WI38 (cell line): ENCODE data around the gene ONECUT1.
"Not testable (repeated sequence)": the region's sequence is repeated elsewhere in the genome, so short reads cannot be mapped to it uniquely, and the experiment has no call there.

Experiments
- H3K4me3 ChIP-seq: 2 replicates; pipeline ENCODE4 v1.5.1; 2011; ENCODE audit warnings: low read depth, mild to moderate bottlenecking, control low read depth, low read length
- TF ChIP-seq, protein P1 (sequence below): IDR thresholded peaks from 2 replicates; pipeline ENCODE4 v1.5.1; 2012; ENCODE audit warnings: low read depth, mild to moderate bottlenecking, control low read depth, low read length

Gene ONECUT1

DNA sequence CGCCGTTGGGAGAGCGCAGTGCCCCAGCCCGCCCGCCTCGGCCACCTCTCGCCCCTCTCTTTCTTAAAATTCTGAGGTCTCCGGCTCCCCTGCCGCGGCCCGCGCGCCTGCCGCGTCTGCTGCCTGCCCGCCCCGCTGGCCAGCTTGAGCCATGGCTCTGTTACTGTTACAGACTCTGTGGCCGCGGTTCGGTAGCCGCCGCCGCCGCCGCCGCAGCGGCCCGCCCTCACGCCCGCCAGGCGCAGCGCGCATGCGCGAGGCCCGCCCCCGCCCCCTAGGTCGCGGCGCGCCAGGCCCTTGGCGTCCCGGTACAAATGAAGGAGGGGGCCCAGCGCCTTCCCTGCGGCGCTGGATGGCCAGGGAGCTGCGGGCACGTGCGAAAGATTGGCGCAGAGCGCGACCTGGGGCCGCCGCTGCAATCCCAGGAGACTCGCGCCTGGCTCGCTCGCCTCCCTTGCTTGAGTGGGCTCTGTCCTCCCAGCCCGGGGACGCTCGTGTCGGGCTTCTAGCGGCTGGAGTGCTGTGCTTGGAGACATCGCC lies at the start of gene ONECUT1:
Gene ONECUT1, minus strand, starts transcription at position 168 of the 540 bp plus-strand sequence. CDS start 452 bp downstream, outside the sequence.
- TF ChIP-seq, protein P1, sequence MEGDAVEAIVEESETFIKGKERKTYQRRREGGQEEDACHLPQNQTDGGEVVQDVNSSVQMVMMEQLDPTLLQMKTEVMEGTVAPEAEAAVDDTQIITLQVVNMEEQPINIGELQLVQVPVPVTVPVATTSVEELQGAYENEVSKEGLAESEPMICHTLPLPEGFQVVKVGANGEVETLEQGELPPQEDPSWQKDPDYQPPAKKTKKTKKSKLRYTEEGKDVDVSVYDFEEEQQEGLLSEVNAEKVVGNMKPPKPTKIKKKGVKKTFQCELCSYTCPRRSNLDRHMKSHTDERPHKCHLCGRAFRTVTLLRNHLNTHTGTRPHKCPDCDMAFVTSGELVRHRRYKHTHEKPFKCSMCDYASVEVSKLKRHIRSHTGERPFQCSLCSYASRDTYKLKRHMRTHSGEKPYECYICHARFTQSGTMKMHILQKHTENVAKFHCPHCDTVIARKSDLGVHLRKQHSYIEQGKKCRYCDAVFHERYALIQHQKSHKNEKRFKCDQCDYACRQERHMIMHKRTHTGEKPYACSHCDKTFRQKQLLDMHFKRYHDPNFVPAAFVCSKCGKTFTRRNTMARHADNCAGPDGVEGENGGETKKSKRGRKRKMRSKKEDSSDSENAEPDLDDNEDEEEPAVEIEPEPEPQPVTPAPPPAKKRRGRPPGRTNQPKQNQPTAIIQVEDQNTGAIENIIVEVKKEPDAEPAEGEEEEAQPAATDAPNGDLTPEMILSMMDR, result no peak
- H3K4me3 ChIP-seq, result peak within 1 kb of the TSS; percentile 53

DNA sequence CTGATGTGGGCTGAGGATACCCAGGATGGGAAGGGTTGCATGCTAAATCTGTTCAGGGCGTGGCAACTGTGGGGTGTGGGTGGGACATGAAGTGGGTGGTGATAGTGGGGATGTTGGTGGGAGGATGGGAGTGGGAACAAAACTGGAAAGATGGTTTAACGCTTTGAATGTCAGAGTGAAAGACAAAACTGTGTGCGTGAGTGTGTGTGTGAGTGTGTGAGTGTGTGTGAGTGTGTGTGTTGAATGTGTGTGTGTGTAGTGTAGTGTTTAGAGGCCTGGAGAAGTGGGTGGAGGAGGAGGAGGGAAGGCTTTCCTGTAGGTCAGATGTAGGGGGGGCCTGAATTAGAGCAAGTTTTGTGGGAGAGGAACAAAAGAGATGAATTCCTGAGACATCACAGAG lies 44.2 kb upstream of the ONECUT1 start:
- no peak overlapping the region for H3K4me3 ChIP-seq
- TF ChIP-seq, protein P1, result no peak

DNA sequence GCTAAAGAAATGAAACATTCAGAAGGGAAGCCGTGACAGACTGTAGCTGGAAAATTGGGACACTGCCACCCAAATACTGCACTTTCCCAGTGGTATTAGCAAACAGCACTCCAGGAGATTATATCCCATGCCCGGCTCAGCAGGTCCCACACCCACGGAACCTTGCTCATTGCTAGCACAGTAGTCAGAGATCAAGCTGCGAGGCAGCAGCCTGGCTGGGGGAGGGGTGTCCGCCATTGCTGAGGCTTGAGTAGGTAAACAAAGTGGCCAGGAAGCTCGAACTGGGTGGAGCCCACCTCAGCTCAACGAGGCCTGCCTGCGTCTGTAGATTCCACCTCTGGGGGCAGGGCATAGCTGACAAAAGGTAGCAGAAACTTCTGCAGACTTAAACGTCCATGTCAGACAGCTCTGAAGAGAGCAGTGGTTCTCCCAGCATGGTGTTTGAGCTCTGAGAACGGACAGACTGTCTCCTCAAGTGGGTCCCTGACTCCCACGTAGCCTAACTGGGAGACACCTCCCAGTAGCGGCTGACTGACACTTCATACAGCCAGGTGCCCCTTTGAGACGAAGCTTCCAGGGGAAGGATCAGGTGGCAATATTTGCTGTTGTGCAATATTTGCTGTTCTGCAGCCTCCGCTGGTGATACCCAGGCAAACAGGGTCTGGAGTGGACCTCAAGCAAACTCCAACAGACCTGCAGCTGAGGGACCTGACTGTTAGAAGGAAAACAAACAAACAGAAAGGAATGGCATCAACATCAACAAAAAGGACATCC lies 34.2 kb upstream of the ONECUT1 start:
- H3K4me3 ChIP-seq, result not testable (repeated sequence)

DNA sequence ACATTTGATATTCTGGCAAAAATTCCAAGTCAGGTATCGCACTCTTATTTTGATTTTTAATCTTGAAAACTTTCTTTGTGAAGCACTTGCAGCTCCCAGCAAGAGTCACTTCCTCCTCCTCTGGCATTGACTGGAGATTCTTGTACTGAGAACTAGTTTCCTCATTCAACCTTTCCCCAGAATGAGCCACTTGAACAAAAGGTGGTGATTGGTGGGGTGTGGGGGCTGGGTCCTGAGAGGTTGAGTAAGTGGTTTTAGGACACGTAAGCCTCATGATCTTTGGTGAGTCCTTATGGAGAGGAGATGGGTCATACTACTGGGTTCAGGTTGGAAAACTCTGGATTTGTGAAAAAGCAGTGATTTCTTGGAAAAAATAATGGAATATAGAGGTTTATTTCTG lies 32.3 kb upstream of the ONECUT1 start:
- H3K4me3 ChIP-seq, result no peak overlapping the region
- TF ChIP-seq, protein P1, result no peak

DNA sequence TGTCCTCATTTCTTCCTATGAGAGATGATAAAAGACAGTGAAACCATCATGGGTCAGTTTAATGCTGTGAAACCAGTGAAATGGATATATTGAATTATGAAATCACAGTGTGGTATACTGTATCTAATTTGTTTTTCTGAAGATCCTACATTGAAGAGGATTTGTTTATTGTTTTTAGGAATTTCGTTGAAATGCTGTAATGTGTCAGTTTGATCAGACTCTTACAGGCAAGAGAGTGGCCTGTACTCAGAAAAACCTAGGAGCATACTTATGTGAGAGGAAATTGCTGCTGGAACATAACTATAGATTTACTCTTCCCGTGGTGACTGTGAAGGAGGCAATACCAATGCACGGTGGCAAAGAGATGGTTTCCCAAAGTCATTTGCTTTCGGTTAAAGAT lies 29.1 kb upstream of the ONECUT1 start:
- H3K4me3 ChIP-seq, result no peak overlapping the region
- TF ChIP-seq, protein P1, result no peak

DNA sequence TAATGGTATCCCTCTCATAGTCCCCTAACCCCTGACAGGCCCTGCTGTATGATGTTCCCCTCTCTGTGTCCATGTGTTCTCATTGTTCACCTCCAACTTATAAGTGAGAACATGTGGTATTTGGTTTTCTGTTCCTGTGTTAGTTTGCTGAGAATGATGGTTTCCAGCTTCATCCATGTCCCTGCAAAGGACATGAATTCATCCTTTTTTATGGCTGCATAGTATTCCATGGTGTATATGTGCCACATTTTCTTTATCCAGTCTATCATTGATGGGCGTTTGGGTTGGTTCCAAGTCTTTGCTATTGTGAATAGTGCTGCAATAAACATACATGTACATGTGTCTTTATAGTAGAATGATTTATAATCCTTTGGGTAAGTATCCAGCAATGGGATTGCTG lies 25.8 kb upstream of the ONECUT1 start:
- not testable (repeated sequence) for H3K4me3 ChIP-seq

DNA sequence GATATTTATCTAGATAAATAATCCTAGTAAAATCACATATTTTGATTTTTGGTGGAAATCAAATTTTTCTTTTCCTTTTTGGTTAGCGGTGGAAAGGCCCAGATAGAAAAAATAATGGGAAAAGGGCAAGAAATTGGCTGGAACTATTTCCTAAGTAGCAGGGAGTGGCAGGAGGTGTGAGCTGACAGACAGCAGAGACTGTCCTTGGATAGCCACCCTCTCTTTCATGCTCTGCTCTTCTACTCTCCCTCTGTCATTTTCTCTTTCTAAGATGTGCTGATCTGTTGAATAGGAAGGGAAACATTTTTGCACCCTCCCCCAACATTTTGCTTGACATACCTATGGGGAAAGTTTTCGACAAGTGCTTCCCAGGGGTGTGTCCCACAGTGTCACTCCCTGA lies 18.9 kb upstream of the ONECUT1 start:
- H3K4me3 ChIP-seq, result no peak overlapping the region

DNA sequence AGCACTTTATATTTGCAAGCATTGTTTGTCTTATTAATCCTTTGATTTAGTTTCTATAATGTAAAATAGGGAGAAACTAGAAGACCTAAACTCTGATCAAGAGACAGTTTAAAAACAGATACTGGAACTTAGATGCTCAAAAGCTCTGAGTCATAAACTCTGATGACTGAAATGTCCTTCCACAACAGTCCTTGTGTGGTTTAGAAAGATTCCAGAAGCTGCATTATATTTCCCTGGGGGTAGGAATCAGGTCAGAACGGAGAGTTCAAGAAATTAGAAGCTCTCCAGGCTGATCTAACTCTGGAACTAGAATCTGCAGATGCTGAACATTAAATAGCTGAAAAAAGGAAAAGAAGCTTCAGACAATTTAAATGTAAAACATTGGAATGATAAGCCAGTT lies 18.3 kb upstream of the ONECUT1 start:
- TF ChIP-seq, protein P1, result no peak
- H3K4me3 ChIP-seq, result no peak overlapping the region

More for the DNA sequence above, 18.9 kb upstream of the ONECUT1 start:
- TF ChIP-seq, protein P1, result no peak
